Measurements from ENCODE around the gene SMARCA2.

Gene SMARCA2

DNA sequence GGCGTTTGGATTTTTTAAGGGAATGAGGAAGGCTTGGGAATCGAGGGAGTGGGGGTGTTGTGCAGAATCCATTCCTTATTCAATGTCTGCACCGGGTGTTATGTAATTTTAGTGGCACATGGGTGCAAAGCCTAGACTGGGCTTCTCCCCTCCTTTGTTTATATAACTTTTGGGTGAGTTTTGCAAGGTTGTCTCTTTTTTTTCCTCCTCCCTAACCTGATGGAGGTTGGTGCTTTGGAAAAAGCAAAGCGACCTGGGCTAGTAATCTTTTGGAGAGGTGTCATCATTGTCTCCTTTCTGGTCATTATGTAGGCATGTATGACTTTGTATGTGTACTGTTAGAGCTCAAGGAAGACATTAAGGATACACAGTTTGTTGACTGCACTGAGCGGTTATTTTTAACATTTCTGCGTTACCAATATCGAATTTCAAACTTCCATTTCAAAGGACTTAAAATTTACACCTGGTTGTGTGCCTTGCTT lies 3.1 kb downstream of the SMARCA2 start:
- TF ChIP-seq, protein P1, sequence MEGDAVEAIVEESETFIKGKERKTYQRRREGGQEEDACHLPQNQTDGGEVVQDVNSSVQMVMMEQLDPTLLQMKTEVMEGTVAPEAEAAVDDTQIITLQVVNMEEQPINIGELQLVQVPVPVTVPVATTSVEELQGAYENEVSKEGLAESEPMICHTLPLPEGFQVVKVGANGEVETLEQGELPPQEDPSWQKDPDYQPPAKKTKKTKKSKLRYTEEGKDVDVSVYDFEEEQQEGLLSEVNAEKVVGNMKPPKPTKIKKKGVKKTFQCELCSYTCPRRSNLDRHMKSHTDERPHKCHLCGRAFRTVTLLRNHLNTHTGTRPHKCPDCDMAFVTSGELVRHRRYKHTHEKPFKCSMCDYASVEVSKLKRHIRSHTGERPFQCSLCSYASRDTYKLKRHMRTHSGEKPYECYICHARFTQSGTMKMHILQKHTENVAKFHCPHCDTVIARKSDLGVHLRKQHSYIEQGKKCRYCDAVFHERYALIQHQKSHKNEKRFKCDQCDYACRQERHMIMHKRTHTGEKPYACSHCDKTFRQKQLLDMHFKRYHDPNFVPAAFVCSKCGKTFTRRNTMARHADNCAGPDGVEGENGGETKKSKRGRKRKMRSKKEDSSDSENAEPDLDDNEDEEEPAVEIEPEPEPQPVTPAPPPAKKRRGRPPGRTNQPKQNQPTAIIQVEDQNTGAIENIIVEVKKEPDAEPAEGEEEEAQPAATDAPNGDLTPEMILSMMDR (IDR thresholded peaks at IDR 0.05; ENCODE audit: borderline replicate concordance, control extremely low read depth, extremely low read depth, insufficient read depth, missing control alignments), result no peak
- no peak for DNase-seq (ENCODE audit: low spot score)
- in situ Hi-C loops (cut with MboI; ENCODE audit: low sequenced_read_pairs, unreplicated experiment), result no loop called here

DNA sequence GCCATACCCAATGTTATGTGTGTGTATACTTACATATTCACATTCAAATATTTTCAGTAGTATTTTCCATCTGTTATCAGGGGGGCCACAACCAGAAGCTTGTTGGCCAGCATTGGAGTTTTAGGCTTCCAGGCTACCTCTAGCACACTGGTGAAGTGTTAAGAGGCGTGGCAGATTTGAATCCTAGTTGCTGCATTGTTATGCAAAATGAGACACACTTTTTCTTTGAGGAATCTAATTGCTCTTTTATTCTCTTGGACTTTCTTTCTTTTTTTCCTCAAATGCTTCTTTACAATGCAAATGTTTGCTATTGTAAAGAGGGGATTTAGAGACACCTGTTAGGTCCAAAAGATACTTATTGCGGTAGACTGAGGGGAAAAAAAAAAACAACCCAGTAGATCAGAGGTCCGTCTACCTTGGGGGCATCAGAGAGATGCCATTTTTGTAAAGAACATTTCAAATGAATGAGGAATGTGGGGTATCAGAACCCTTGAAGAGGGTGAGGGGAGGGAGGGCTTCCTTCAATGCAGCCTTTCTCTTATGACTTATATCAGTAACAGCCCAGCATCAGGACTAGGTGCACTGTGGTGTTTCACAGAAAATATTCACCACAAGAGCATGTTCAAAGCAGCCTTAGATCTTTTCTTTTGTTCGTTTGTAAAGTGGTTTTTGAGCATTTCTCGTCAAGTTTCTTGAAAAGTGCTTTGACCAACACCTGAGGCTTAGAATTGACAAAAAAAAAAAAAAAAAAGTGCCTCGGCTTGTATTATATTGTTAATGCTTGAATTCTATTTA lies 3.8 kb downstream of the SMARCA2 start:
- in situ Hi-C loops (cut with MboI; ENCODE audit: low sequenced_read_pairs, unreplicated experiment), result no loop called here
- TF ChIP-seq, protein P1 (IDR thresholded peaks at IDR 0.05; ENCODE audit: borderline replicate concordance, control extremely low read depth, extremely low read depth, insufficient read depth, missing control alignments), result no peak
- no peak for DNase-seq (ENCODE audit: low spot score)

DNA sequence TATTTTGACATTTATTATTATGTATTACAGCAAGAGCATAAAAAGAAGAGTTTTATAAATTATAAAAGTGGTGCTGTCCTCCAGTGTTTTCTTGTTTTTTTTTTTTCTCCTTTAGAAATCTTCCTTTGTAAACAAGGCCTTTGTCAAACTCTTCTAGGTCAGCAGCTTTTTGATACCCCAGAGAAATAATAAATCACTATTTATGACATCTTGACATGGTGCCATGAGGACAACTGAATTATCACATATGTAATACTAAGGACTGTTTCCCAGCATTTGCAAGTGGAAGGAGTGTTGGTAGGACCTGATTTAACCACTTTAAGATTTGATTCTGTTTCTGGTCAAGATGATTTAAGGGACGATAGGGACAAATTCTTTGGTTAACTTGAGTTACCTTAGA lies 4.6 kb downstream of the SMARCA2 start:
- TF ChIP-seq, protein P1 (IDR thresholded peaks at IDR 0.05; ENCODE audit: borderline replicate concordance, control extremely low read depth, extremely low read depth, insufficient read depth, missing control alignments), result no peak
- in situ Hi-C loops (cut with MboI; ENCODE audit: low sequenced_read_pairs, unreplicated experiment), result no loop called here
- no peak for DNase-seq (ENCODE audit: low spot score)

DNA sequence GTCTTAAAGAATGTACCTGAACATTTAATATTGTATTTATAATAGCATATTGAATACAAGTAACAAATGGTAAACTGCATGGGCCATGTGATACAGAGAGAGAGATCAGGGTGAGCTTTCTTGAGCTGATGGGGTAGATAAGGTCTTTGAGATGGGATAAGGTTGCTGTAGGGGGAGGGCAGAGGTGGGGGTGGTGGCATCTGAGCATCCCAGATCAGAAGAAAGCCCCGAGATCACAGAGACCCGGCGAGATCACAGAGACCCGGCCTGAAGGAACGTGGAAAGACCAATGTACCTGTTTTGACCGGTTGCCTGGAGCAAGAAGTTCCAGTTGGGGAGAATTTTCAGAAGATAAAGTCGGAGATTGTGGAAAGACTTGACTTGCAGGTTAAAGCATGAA lies 6.6 kb downstream of the SMARCA2 start:
- TF ChIP-seq, protein P1 (IDR thresholded peaks at IDR 0.05; ENCODE audit: borderline replicate concordance, control extremely low read depth, extremely low read depth, insufficient read depth, missing control alignments), result no peak
- no peak for DNase-seq (ENCODE audit: low spot score)
- in situ Hi-C loops (cut with MboI; ENCODE audit: low sequenced_read_pairs, unreplicated experiment), result no loop called here

DNA sequence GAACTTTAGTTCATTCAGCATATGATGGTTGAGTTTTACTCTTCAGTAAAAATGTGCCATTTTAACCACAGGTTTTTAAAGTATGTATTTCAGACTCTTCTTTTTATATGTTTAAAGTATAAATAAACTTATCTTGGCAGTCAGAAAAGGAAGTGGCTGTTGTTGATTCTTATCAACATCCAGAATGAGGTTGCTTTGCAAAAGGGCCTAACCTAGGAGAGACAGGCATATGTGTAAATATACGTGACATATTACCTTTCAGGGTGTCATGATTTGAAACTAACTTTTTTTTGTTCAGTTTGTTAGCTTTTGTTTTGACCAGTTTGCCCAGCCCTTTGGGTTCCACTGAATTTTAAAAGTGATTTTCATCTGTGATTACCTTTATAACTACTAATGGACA lies 7.4 kb downstream of the SMARCA2 start:
- TF ChIP-seq, protein P1 (IDR thresholded peaks at IDR 0.05; ENCODE audit: borderline replicate concordance, control extremely low read depth, extremely low read depth, insufficient read depth, missing control alignments), result no peak
- no peak for DNase-seq (ENCODE audit: low spot score)
- in situ Hi-C loops (cut with MboI; ENCODE audit: low sequenced_read_pairs, unreplicated experiment), result no loop called here

DNA sequence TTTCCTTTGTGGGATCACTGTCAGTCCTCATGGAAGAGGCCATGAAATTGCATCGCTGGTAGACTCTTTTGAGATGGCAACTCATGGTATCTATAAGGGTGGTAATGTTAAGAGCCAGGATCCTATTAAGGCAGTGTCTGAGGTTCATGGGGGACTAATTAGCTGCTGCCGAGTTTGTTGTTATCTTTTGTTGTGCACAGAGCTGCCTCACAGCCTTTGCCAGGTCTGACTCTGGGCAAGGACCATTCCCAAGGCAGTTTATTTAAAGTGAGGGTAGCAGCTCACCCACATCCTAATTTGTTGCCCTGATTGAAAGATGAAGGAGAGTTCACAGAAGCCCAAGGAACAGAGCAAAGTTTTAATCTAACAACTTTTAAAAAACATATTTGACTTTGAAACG lies 7.9 kb downstream of the SMARCA2 start:
- TF ChIP-seq, protein P1 (IDR thresholded peaks at IDR 0.05; ENCODE audit: borderline replicate concordance, control extremely low read depth, extremely low read depth, insufficient read depth, missing control alignments), result no peak
- DNase-seq (ENCODE audit: low spot score), result no peak
- in situ Hi-C loops (cut with MboI; ENCODE audit: low sequenced_read_pairs, unreplicated experiment), result no loop called here
